Caco-2 (cell line): ENCODE data around the gene KLF16. TPM values are rescaled to one million over a fixed set of nuclear protein-coding genes. Genes with fewer than 3 reads are reported as not detected.

ENCODE experiments used
- BruUV-seq: library from RNA; stranded (reverse); fragments of 400-500 nt; replicated peaks from 2 replicates; lab custom pipeline; 2021; lab: Mats Ljungman, UMichigan
- CTCF ChIA-PET: fragments of 300-600 bp; sonication (Branson Sonifier 250); formaldehyde crosslinking; loops from one replicate; lab custom pipeline; 2022; ENCODE audit warnings: antibody characterized with exemption; lab: Charles Lee
- POLR2A ChIA-PET: fragments of 300-600 bp; sonication (Branson Sonifier 250); formaldehyde crosslinking; loops from one replicate; lab custom pipeline; 2022; ENCODE audit warnings: antibody characterized with exemption; lab: Charles Lee
- DNase-seq, 2 experiments: peaks; one replicate each; pipeline versions ENCODE4 v3.0.0 to v3.0.0-alpha.2; 2020 to 2022
- H3K27me3 ChIP-seq: replicated peaks from 2 replicates; pipeline ENCODE4 v1.6.0; 2011; ENCODE audit warnings: low read length; ENCODE audit not compliant: control insufficient read depth, insufficient read depth
- H3K36me3 ChIP-seq: 2 replicates; pipeline ENCODE4 v1.5.1; 2011; ENCODE audit warnings: low read length; ENCODE audit not compliant: control insufficient read depth, insufficient read depth
- H3K4me1 ChIP-seq: fragments of 250-450 bp; sonication (Bioruptor Pico); 2 replicates; pipeline ENCODE4 v1.5.1; 2020; ENCODE audit warnings: mild to moderate bottlenecking
- H3K4me3 ChIP-seq: 2 replicates; pipeline ENCODE4 v1.5.1; 2011; ENCODE audit warnings: low read depth, mild to moderate bottlenecking, control low read depth, low read length
- H3K9me3 ChIP-seq: fragments of 250-450 bp; sonication (Bioruptor Pico); 2 replicates; pipeline ENCODE4 v1.5.1; 2020; ENCODE audit warnings: mild to moderate bottlenecking, moderate library complexity
- H3K27ac Mint-ChIP-seq: one replicate; pipeline ENCODE4 v1.8.0; 2022; ENCODE audit warnings: mixed read lengths; ENCODE audit not compliant: unreplicated experiment
- H3K27me3 Mint-ChIP-seq: one replicate; pipeline ENCODE4 v1.8.0; 2022; ENCODE audit warnings: mixed read lengths; ENCODE audit not compliant: insufficient read depth, unreplicated experiment
- H3K36me3 Mint-ChIP-seq: one replicate; pipeline ENCODE4 v1.8.0; 2022; ENCODE audit warnings: mild to moderate bottlenecking, mixed read lengths; ENCODE audit not compliant: insufficient read depth, unreplicated experiment
- H3K4me1 Mint-ChIP-seq: one replicate; pipeline ENCODE4 v1.8.0; 2022; ENCODE audit warnings: low read depth, mixed read lengths; ENCODE audit not compliant: unreplicated experiment
- H3K4me3 Mint-ChIP-seq: one replicate; pipeline ENCODE4 v1.8.0; 2022; ENCODE audit warnings: mild to moderate bottlenecking, moderate library complexity, mixed read lengths; ENCODE audit not compliant: unreplicated experiment
- H3K9me3 Mint-ChIP-seq: one replicate; pipeline ENCODE4 v1.8.0; 2022; ENCODE audit warnings: mixed read lengths; ENCODE audit not compliant: unreplicated experiment
- CTCF ChIP-seq, 2 experiments: fragments of 200-600 bp in 1 of 2; IDR thresholded peaks; 1 replicate in 1 of 2; 2 replicates in 1 of 2; pipeline versions ENCODE4 v1.5.1 to v1.8.0; 2011 to 2022; ENCODE audit warnings: antibody characterized with exemption in 1 of 2, control low read depth in 1 of 2, inconsistent platforms in 1 of 2, low read depth in 1 of 2, low read length in 1 of 2, mild to moderate bottlenecking in 1 of 2, moderate library complexity in 1 of 2; ENCODE audit not compliant: insufficient read depth in 1 of 2, severe bottlenecking in 1 of 2, unreplicated experiment in 1 of 2
- intact Hi-C: fragments of 100-400 bp; cut with micrococcal nuclease; formaldehyde crosslinking; loops from one replicate; pipeline ENCODE4 v1.10.0; 2022; ENCODE audit not compliant: unreplicated experiment
- total RNA-seq: library from RNA; stranded (reverse); gene quantifications from 2 replicates; pipeline ENCODE4 v1.2.3, GENCODE V29; 2022

Gene KLF16
- total RNA-seq, 1 experiment from 2014 or later = 26.8 TPM

DNA sequence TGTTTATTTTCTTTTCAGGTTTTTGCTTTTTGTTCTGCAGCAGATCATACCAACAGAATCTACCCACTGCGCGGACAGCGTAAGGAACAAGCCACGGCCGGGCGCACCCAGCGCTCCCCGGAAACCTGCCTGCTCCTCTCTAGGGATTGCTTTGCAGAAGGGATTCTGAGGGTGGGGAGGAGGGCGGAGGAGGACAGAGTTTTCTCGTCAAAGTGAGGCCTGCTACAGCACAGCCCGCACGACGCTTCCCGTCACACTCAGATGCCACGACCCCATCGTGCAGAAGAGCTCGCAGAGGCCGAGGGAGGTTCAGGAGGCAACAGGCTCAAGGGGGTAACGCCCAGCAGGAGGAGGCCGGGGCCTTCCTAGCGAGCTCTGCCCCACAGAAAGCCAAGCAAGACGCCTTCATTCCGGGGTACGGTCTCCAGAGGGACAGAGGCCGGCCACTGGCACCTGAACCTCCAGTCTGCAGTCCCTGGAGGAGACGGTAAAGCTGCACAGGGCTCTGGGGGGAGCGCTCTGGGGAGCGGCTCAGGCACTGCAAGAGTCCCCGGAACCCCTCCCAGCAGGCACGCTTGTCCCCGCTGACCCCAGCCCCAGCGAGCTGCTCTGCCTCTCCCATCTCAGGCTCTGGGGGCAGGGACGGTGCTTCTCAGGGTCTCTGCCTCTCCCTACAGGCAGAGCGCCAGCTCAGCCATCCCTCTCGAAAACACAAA is 22.0 kb downstream of the KLF16 start:
- Mint-ChIP-seq H3K27ac (no peak overlapping the region), H3K9me3 (no peaks in the 10 kb centered on the region), H3K4me3 (no peak overlapping the region), H3K36me3 (peaks cover 56% of the 10 kb centered on the region), H3K4me1 (no peaks in the 10 kb centered on the region), H3K27me3 (no peaks in the 10 kb centered on the region)
- Histone ChIP-seq H3K9me3 (no peaks in the 10 kb centered on the region), H3K4me1 (no peaks in the 10 kb centered on the region), H3K4me3 (no peak overlapping the region), H3K36me3 (no peaks in the 10 kb centered on the region), H3K27me3 (no peaks in the 10 kb centered on the region)
- DNase-seq = no peak
- CTCF ChIA-PET = interaction anchor here (0.6 kb wide), 4 partner anchors 11 to 736 kb away, joined by 3 to 6 read pairs (median 4); no protein-coding TSS in a partner anchor
- intact Hi-C loops = no loop called here
- no peak for TF ChIP-seq CTCF (IDR thresholded peaks at IDR 0.05; ENCODE audit: insufficient read depth in 1 of 2, low read depth in 1 of 2, low read length in 1 of 2, severe bottlenecking in 1 of 2, unreplicated experiment in 1 of 2)
- BruUV-seq = no TSS peak
- POLR2A ChIA-PET = no interaction called here

DNA sequence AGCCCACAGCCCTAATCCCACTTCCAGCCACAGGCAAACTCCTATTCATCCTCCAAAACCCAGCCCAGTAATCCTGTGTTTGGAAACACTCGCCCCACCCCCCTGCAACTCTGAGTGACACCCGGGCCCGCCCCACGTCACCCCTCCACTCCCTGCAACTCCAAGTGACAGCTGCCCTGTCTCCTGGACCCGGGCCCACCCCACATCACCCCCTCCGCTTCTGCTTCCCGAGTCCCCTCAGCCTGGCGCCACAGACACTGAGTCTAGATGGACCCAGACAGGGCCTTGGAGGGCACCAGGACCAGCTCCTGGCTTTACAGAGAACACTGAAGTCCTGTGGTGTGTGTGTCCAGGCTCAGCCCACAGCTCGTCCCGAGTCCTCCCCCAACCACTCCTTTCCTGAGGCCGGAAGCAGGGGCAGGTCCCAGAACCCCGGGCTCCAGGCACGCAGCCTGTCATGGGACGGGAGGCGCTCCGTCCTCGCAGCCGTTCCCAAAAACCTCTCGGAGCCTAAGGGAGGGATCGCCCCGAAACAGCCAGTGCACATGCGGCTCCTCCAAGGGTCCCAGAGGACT is 22.8 kb downstream of the KLF16 start:
- no TSS peak for BruUV-seq
- intact Hi-C loops = no loop called here
- no peaks in the 10 kb centered on the region for H3K36me3 ChIP-seq
- POLR2A ChIA-PET = no interaction called here
- no peak overlapping the region for H3K4me3 ChIP-seq
- TF ChIP-seq CTCF (IDR thresholded peaks at IDR 0.05; ENCODE audit: insufficient read depth in 1 of 2, low read depth in 1 of 2, low read length in 1 of 2, severe bottlenecking in 1 of 2, unreplicated experiment in 1 of 2) = no peak
- Mint-ChIP-seq H3K27me3 (no peaks in the 10 kb centered on the region), H3K4me3 (no peak overlapping the region), H3K36me3 (peaks cover 54% of the 10 kb centered on the region), H3K4me1 (no peaks in the 10 kb centered on the region), H3K9me3 (no peaks in the 10 kb centered on the region), H3K27ac (no peak overlapping the region)
- no peaks in the 10 kb centered on the region for H3K9me3 ChIP-seq
- H3K27me3 ChIP-seq = no peaks in the 10 kb centered on the region
- H3K4me1 ChIP-seq = no peaks in the 10 kb centered on the region
- no peak for DNase-seq
- CTCF ChIA-PET = interaction anchor here (0.6 to 1.1 kb wide), 2 partner anchors 24 to 252 kb away, joined by 3 to 6 read pairs; no protein-coding TSS in a partner anchor

DNA sequence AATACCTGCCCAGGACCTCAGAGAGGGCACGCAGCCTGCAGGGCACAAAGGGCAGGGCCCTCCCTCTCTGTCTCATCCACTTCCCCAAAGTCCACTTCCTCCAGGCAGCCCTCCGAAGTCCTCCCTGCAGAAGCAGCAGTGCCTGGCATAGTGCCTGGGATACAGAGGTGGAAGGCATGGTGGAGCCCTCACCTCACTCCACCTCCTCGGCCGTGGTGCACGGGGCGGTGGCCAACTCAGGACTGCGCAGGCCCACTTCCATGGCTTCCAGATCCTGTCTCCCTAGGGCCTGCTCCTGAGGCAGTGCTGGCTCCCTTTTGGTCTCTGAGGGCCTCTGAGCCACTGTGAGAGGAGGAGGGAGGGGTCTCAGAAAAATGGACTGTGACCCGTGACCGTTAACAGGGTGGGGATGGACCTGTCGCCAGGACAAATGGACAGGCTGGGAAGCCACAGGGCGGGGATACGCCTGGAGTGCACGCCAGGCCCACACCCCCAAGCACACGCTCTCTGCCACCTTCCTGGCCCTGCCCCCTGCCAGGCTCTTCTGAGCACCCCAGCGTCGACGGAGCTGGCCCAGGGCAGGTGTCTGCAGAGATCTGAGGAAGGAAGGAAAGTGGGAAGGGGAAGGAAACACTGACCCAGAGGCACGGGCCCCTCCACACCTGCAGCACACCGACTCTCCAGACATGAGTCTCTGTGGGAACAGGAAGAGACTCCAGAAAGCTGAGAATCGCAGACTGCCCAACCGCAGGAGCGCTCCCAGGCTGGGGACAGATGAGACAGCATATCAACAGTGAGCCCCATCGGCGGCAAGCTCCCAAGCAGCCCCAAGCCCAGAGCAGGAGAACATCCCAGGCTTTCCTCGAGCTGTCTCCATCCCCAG is 23.5 kb downstream of the KLF16 start:
- intact Hi-C loops = no loop called here
- ChIA-PET CTCF (interaction anchor here (1.1 to 2.7 kb wide), 2 partner anchors 14 to 25 kb away, joined by 3 to 14 read pairs; no protein-coding TSS in a partner anchor), POLR2A (no interaction called here)
- H3K27me3 Mint-ChIP-seq = no peaks in the 10 kb centered on the region
- no peak for TF ChIP-seq CTCF (IDR thresholded peaks at IDR 0.05; ENCODE audit: insufficient read depth in 1 of 2, low read depth in 1 of 2, low read length in 1 of 2, severe bottlenecking in 1 of 2, unreplicated experiment in 1 of 2)
- peaks cover 48% of the 10 kb centered on the region for H3K36me3 Mint-ChIP-seq
- Histone ChIP-seq H3K9me3 (no peaks in the 10 kb centered on the region), H3K4me1 (no peaks in the 10 kb centered on the region), H3K27me3 (no peaks in the 10 kb centered on the region), H3K4me3 (no peak overlapping the region), H3K36me3 (no peaks in the 10 kb centered on the region)
- no peaks in the 10 kb centered on the region for H3K4me1 Mint-ChIP-seq
- DNase-seq = no peak
- no TSS peak for BruUV-seq
- H3K9me3 Mint-ChIP-seq = no peaks in the 10 kb centered on the region
- H3K4me3 Mint-ChIP-seq = no peak overlapping the region
- peak overlapping the region; percentile 48 for H3K27ac Mint-ChIP-seq
